Measurements from ENCODE around the gene MUC6. TPM values are rescaled to one million over a fixed set of nuclear protein-coding genes. Genes with fewer than 3 reads are reported as not detected.

MUC6 gene
- total and polyA plus RNA-seq, 10 of the 15 experiments (the other 5 are each of a cell fraction or from before 2014, with no cell fraction given), result 0.03 TPM; not detected in 8

- ChIA-PET RAD21 (ENCODE audit: unreplicated experiment) (no interaction called here), POLR2A (no interaction called here), SMC1A (ENCODE audit: uncharacterized antibody, unreplicated experiment) (no interaction called here), CTCF (no interaction called here)
- Histone ChIP-seq H4K20me1 (ENCODE audit: control insufficient read depth, insufficient read depth) (no peaks in the 10 kb centered on the region), H3K4me3 (no peak overlapping the region), H3K27ac (ENCODE audit: control insufficient read depth, insufficient read depth) (no peak overlapping the region), H2AFZ (ENCODE audit: control insufficient read depth, low read depth, low read length) (no peak overlapping the region), H3K27me3 (replicated peaks in 1 of 2; ENCODE audit: control insufficient read depth in 2 of 2, insufficient read depth in 2 of 2, low read length in 1 of 2) (no peaks in the 10 kb centered on the region), H3K4me2 (ENCODE audit: control insufficient read depth, insufficient read depth) (no peak overlapping the region), H3K9me3 (replicated peaks; ENCODE audit: control insufficient read depth, insufficient read depth, low read length) (no peaks in the 10 kb centered on the region), H3K36me3 (ENCODE audit: control insufficient read depth in 2 of 2, insufficient read depth in 2 of 2, low read length in 1 of 2) (peaks cover 14 to 20% of the 10 kb centered on the region in 2 experiments), H3K9ac (ENCODE audit: control insufficient read depth, insufficient read depth, low read length) (no peak overlapping the region), H3K79me2 (ENCODE audit: control insufficient read depth, insufficient read depth, low read length) (no peaks in the 10 kb centered on the region), H3K4me1 (ENCODE audit: control insufficient read depth, insufficient read depth, low read length) (no peaks in the 10 kb centered on the region)
- DNase-seq (ENCODE audit: low read depth, low spot score) (no peak), FAIRE-seq (no peak), ATAC-seq (no peak)
- 91% methylated on average over 30 of the region's 31 CpGs for WGBS (ENCODE audit: insufficient coverage, insufficient replicate concordance, low lambda C conversion rate, missing lambda C conversion rate)
- BruUV-seq (replicated peaks), result no TSS peak
- in situ Hi-C loops (cut with MboI) (no loop called here), intact Hi-C loops (cut with micrococcal nuclease; ENCODE audit: unreplicated experiment) (no loop called here)
- TF ChIP-seq CEBPB (IDR thresholded peaks at IDR 0.05; ENCODE audit: borderline replicate concordance in 1 of 2, low read depth in 2 of 2, low read length in 2 of 2) (no peak), NFIC (IDR thresholded peaks at IDR 0.05; ENCODE audit: low read depth, low read length) (no peak), GABPA (IDR thresholded peaks at IDR 0.05; ENCODE audit: low read depth) (no peak), ZZZ3 (IDR thresholded peaks at IDR 0.05; ENCODE audit: control insufficient read depth, insufficient read length, low read depth) (no peak), SMAD5 (IDR thresholded peaks at IDR 0.05; ENCODE audit: low read depth) (no peak)
These were observed 68.3 kb downstream of the MUC6 start for GRCh38 chr11:967995-968751.

- peak; percentile 74 for FAIRE-seq
- H3K27me3 ChIP-seq (replicated peaks in 1 of 2; ENCODE audit: control insufficient read depth in 2 of 2, insufficient read depth in 2 of 2, low read length in 1 of 2), result no peaks in the 10 kb centered on the region
- SMC1A ChIA-PET (ENCODE audit: uncharacterized antibody, unreplicated experiment), result no interaction called here
- CTCF ChIA-PET, result no interaction called here
- intact Hi-C loops (cut with micrococcal nuclease; ENCODE audit: unreplicated experiment), result no loop called here
- POLR2A ChIA-PET, result no interaction called here
- no TSS peak for BruUV-seq (replicated peaks)
- no peaks in the 10 kb centered on the region for H4K20me1 ChIP-seq (ENCODE audit: control insufficient read depth, insufficient read depth)
- H2AFZ ChIP-seq (ENCODE audit: control insufficient read depth, low read depth, low read length), result no peak overlapping the region
- ATAC-seq, result no peak
- no peaks in the 10 kb centered on the region for H3K4me1 ChIP-seq (ENCODE audit: control insufficient read depth, insufficient read depth, low read length)
- in situ Hi-C loops (cut with MboI), result no loop called here
- H3K4me2 ChIP-seq (ENCODE audit: control insufficient read depth, insufficient read depth), result no peak overlapping the region
- H3K9me3 ChIP-seq (replicated peaks; ENCODE audit: control insufficient read depth, insufficient read depth, low read length), result no peaks in the 10 kb centered on the region
- TF ChIP-seq DPF2 (IDR thresholded peaks at IDR 0.05), result no peak
- TF ChIP-seq SMAD1 (IDR thresholded peaks at IDR 0.05; ENCODE audit: low read depth, partially characterized antibody), result no peak
- no peak for TF ChIP-seq PML (IDR thresholded peaks at IDR 0.05; ENCODE audit: low read length)
- TF ChIP-seq RELA (IDR thresholded peaks at IDR 0.05; ENCODE audit: borderline replicate concordance, partially characterized antibody), result no peak
- no peak for TF ChIP-seq NBN (IDR thresholded peaks at IDR 0.05)
- no peak for TF ChIP-seq MAX (IDR thresholded peaks at IDR 0.05; ENCODE audit: low read depth, low read length)
- no peak for TF ChIP-seq JUND (IDR thresholded peaks at IDR 0.05; ENCODE audit: low read depth, low read length)
- no peak for TF ChIP-seq SP1 (IDR thresholded peaks at IDR 0.05; ENCODE audit: low read depth, low read length)
- no peak for TF ChIP-seq NKRF (conservative IDR thresholded peaks at IDR 0.05)
- TF ChIP-seq RFX5 (IDR thresholded peaks at IDR 0.05; ENCODE audit: low read depth, low read length), result no peak
- DNase-seq (ENCODE audit: low read depth, low spot score), result no peak
- H3K79me2 ChIP-seq (ENCODE audit: control insufficient read depth, insufficient read depth, low read length), result no peaks in the 10 kb centered on the region
- H3K9ac ChIP-seq (ENCODE audit: control insufficient read depth, insufficient read depth, low read length), result no peak overlapping the region
- 87% methylated on average over 13 of the region's 13 CpGs for WGBS (ENCODE audit: insufficient coverage, insufficient replicate concordance, low lambda C conversion rate, missing lambda C conversion rate)
- RAD21 ChIA-PET (ENCODE audit: unreplicated experiment), result no interaction called here
- H3K4me3 ChIP-seq, result no peak overlapping the region
- peaks cover 6 to 10% of the 10 kb centered on the region in 2 experiments; a peak in 3 of 4 replicates for H3K36me3 ChIP-seq (ENCODE audit: control insufficient read depth in 2 of 2, insufficient read depth in 2 of 2, low read length in 1 of 2)
- H3K27ac ChIP-seq (ENCODE audit: control insufficient read depth, insufficient read depth), result no peak overlapping the region
These were observed 71.2 kb downstream of the MUC6 start for GRCh38 chr11:965206-965775.
